ENCODE measurements around the gene LYL1. TPM values are rescaled to one million over a fixed set of nuclear protein-coding genes. Genes with fewer than 3 reads are reported as not detected.

Gene LYL1
- total and polyA plus RNA-seq, 2 of the 13 experiments (the other 11 are each of a cell fraction or from before 2014, with no cell fraction given), result 0.75 to 0.92 TPM

DNA sequence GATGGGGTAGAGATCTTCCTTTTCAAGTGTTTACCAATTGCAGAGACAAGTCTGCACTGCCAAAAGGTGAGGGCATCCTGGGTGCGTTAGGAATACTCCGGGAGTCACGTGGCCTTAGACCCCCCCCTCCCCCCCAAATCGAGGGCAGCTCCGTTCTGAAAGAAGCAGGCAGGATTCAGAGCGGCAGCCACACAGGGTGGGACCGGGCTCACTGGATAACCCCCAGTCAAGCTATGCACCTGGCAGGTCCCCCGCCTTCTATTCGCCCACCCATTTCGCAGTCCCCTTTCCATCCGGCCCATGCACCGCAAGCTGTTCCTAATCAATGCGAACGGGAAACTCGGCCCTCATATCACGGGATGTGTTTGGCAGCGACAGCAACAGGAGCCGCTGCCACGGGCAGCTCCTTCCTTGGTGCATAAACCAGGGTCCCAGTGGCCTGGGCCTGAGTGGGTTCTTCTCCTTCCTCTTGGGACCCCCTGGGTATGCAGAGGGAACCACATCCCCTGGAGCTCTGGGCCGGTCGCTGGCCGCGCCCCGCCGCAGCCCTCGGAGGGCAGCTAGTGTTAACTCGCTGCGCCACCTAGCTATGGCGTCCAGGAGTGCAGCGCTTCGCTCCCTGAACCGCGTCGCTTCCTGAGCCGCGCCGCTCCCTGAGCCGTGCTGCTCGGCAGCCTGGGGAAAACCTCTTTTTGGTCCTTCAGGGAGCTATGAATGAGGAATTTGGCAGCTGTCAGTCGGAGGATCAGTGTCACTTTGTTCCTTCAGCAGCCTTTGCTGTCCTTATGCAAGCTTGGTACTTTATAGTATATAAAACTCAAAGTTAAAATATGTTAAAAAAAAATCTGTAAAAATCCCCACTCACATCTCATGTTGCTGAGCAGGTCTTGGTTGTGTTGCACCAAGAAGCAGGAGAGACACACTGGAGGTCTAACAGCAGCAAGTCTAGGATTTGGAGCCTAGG, 41.4 kb downstream of the LYL1 start (continued):
- TF ChIP-seq, protein P1, sequence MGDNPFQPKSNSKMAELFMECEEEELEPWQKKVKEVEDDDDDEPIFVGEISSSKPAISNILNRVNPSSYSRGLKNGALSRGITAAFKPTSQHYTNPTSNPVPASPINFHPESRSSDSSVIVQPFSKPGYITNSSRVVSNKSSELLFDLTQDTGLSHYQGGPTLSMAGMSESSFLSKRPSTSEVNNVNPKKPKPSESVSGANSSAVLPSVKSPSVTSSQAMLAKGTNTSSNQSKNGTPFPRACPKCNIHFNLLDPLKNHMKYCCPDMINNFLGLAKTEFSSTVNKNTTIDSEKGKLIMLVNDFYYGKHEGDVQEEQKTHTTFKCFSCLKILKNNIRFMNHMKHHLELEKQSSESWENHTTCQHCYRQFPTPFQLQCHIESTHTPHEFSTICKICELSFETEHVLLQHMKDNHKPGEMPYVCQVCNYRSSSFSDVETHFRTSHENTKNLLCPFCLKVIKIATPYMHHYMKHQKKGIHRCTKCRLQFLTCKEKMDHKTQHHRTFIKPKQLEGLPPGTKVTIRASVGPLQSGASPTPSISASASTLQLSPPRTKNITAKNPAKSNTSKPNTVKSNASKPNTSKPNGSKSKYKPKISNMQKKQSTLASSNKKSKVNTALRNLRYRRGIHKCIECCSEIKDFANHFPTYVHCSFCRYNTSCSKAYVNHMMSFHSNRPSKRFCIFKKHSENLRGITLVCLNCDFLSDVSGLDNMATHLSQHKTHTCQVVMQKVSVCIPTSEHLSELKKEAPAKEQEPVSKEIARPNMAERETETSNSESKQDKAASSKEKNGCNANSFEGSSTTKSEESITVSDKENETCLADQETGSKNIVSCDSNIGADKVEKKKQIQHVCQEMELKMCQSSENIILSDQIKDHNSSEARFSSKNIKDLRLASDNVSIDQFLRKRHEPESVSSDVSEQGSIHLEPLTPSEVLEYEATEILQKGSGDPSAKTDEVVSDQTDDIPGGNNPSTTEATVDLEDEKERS (CRISPR knock-in tag; IDR thresholded peaks at IDR 0.05), result 0 out of 2 replicates have a peak, but pooled peaks have one; percentile 25
- TF ChIP-seq, protein P2, sequence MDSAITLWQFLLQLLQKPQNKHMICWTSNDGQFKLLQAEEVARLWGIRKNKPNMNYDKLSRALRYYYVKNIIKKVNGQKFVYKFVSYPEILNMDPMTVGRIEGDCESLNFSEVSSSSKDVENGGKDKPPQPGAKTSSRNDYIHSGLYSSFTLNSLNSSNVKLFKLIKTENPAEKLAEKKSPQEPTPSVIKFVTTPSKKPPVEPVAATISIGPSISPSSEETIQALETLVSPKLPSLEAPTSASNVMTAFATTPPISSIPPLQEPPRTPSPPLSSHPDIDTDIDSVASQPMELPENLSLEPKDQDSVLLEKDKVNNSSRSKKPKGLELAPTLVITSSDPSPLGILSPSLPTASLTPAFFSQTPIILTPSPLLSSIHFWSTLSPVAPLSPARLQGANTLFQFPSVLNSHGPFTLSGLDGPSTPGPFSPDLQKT (CRISPR knock-in tag; IDR thresholded peaks at IDR 0.05; ENCODE audit: borderline replicate concordance), result 0 out of 2 replicates have a peak, but pooled peaks have one; percentile 22
- TF ChIP-seq ARHGAP35 (CRISPR knock-in tag; IDR thresholded peaks at IDR 0.05; ENCODE audit: borderline replicate concordance), result peak; percentile 31; the same call in 1 of the 2 replicates
- no peak for TF ChIP-seq ZNF660 (CRISPR knock-in tag; IDR thresholded peaks at IDR 0.05; ENCODE audit: borderline replicate concordance, low read depth)
- TF ChIP-seq KMT2B (CRISPR knock-in tag; IDR thresholded peaks at IDR 0.05), result peak; percentile 30; the same call in 1 of the 2 replicates
- TF ChIP-seq CAMTA2 (CRISPR knock-in tag; IDR thresholded peaks at IDR 0.05; ENCODE audit: borderline replicate concordance), result 0 out of 2 replicates have a peak, but pooled peaks have one; percentile 17
- TF ChIP-seq, protein P3, sequence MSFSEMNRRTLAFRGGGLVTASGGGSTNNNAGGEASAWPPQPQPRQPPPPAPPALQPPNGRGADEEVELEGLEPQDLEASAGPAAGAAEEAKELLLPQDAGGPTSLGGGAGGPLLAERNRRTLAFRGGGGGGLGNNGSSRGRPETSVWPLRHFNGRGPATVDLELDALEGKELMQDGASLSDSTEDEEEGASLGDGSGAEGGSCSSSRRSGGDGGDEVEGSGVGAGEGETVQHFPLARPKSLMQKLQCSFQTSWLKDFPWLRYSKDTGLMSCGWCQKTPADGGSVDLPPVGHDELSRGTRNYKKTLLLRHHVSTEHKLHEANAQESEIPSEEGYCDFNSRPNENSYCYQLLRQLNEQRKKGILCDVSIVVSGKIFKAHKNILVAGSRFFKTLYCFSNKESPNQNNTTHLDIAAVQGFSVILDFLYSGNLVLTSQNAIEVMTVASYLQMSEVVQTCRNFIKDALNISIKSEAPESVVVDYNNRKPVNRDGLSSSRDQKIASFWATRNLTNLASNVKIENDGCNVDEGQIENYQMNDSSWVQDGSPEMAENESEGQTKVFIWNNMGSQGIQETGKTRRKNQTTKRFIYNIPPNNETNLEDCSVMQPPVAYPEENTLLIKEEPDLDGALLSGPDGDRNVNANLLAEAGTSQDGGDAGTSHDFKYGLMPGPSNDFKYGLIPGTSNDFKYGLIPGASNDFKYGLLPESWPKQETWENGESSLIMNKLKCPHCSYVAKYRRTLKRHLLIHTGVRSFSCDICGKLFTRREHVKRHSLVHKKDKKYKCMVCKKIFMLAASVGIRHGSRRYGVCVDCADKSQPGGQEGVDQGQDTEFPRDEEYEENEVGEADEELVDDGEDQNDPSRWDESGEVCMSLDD (CRISPR knock-in tag; IDR thresholded peaks at IDR 0.05; ENCODE audit: borderline replicate concordance), result peak; percentile 38; the same call in 1 of the 2 replicates
- TF ChIP-seq, protein P4, sequence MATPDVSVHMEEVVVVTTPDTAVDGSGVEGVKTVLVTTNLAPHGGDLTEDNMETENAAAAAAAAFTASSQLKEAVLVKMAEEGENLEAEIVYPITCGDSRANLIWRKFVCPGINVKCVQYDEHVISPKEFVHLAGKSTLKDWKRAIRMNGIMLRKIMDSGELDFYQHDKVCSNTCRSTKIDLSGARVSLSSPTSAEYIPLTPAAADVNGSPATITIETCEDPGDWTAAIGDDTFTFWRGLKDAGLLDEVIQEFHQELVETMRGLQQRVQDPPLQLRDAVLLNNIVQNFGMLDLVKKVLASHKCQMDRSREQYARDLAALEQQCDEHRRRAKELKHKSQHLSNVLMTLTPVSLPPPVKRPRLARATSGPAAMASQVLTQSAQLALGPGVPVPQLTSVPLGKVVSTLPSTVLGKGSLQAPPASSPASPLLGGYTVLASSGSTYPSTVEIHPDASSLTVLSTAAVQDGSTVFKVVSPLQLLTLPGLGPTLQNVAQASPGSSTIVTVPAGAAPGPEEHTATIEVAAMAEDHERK (CRISPR knock-in tag; IDR thresholded peaks at IDR 0.05; ENCODE audit: low read depth), result no peak
- TF ChIP-seq, protein P5, sequence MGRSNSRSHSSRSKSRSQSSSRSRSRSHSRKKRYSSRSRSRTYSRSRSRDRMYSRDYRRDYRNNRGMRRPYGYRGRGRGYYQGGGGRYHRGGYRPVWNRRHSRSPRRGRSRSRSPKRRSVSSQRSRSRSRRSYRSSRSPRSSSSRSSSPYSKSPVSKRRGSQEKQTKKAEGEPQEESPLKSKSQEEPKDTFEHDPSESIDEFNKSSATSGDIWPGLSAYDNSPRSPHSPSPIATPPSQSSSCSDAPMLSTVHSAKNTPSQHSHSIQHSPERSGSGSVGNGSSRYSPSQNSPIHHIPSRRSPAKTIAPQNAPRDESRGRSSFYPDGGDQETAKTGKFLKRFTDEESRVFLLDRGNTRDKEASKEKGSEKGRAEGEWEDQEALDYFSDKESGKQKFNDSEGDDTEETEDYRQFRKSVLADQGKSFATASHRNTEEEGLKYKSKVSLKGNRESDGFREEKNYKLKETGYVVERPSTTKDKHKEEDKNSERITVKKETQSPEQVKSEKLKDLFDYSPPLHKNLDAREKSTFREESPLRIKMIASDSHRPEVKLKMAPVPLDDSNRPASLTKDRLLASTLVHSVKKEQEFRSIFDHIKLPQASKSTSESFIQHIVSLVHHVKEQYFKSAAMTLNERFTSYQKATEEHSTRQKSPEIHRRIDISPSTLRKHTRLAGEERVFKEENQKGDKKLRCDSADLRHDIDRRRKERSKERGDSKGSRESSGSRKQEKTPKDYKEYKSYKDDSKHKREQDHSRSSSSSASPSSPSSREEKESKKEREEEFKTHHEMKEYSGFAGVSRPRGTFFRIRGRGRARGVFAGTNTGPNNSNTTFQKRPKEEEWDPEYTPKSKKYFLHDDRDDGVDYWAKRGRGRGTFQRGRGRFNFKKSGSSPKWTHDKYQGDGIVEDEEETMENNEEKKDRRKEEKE (IDR thresholded peaks at IDR 0.05), result no peak
- no peak for TF ChIP-seq SRSF1 (optimal IDR thresholded peaks at IDR 0.05; ENCODE audit: low read depth, low read length)
- TF ChIP-seq, protein P6, sequence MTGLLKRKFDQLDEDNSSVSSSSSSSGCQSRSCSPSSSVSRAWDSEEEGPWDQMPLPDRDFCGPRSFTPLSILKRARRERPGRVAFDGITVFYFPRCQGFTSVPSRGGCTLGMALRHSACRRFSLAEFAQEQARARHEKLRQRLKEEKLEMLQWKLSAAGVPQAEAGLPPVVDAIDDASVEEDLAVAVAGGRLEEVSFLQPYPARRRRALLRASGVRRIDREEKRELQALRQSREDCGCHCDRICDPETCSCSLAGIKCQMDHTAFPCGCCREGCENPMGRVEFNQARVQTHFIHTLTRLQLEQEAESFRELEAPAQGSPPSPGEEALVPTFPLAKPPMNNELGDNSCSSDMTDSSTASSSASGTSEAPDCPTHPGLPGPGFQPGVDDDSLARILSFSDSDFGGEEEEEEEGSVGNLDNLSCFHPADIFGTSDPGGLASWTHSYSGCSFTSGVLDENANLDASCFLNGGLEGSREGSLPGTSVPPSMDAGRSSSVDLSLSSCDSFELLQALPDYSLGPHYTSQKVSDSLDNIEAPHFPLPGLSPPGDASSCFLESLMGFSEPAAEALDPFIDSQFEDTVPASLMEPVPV (CRISPR knock-in tag; IDR thresholded peaks at IDR 0.05), result no peak; the same call in 1 of the 2 replicates
- TF ChIP-seq ZNF225 (CRISPR knock-in tag; IDR thresholded peaks at IDR 0.05), result peak; percentile 43; the same call in 1 of the 2 replicates
